ENCODE results near the gene MEX3B. TPM values are rescaled to one million over a fixed set of nuclear protein-coding genes. Genes with fewer than 3 reads are reported as not detected.

Gene MEX3B
- 13.1 and 16.3 TPM in 2 replicates for total RNA-seq

GRCh38 chr15:82045892-82046665, at the start of gene MEX3B:
TSS of gene MEX3B (minus strand) at chr15:82046018. CDS start at chr15:82045705, 313 bp downstream.

Other genes with a start within 250 kb of the MEX3B start
- gene EFL1, start 216.7 kb upstream of the MEX3B start, total RNA-seq, result 18.6 and 25.0 TPM in 2 replicates
- 0.33 and 1.8 TPM in 2 replicates for gene SAXO2, start 216.8 kb upstream of the MEX3B start, total RNA-seq